Endothelial cell of umbilical vein (primary cell): ENCODE results near the gene LMO1. TPM values are rescaled to one million over a fixed set of nuclear protein-coding genes. Genes with fewer than 3 reads are reported as not detected.

ENCODE experiments used
- BruUV-seq: library from RNA; stranded (reverse); fragments of 400-500 nt; replicated peaks from 2 replicates; lab custom pipeline; 2021; lab: Mats Ljungman, UMichigan
- CTCF ChIA-PET: fragments of 300-600, 350-600 bp; sonication (Branson Sonifier 250); formaldehyde crosslinking; loops from one replicate; lab custom pipeline; 2021; ENCODE audit warnings: antibody characterized with exemption, inconsistent platforms; lab: Charles Lee
- POLR2A ChIA-PET: fragments of 300-600, 350-600 bp; sonication (Branson Sonifier 250); formaldehyde crosslinking; loops from one replicate; lab custom pipeline; 2021; ENCODE audit warnings: antibody characterized with exemption, inconsistent platforms; lab: Charles Lee
- DNase-seq: peaks from one replicate; pipeline ENCODE4 v3.0.0-alpha.2; 2011; ENCODE audit warnings: low read depth, low spot score
- FAIRE-seq: peaks from 2 replicates; lab custom pipeline; 2011; peaks lifted over from hg19 to GRCh38; lab: Jason Lieb, UNC
- H2AFZ ChIP-seq: 2 replicates; pipeline ENCODE4 v1.6.0; 2012; ENCODE audit warnings: low read depth, low read length, control low read depth, inconsistent platforms
- H3K27ac ChIP-seq: 2 replicates; pipeline ENCODE4 v1.5.1; 2011; ENCODE audit warnings: low read depth, mild to moderate bottlenecking, control low read depth, low read length, moderate library complexity; ENCODE audit not compliant: insufficient read depth
- H3K27me3 ChIP-seq, 2 experiments: 2 replicates each; pipeline versions ENCODE4 v1.6.0 to v1.6.1; 2011; ENCODE audit warnings: low read length in 2 of 2, mixed read lengths in 1 of 2; ENCODE audit not compliant: control insufficient read depth in 2 of 2, insufficient read depth in 2 of 2
- H3K36me3 ChIP-seq, 2 experiments: 2 replicates in 1 of 2; 3 replicates in 1 of 2; pipeline ENCODE4 v1.5.1; 2011; ENCODE audit warnings: low read length in 2 of 2, mild to moderate bottlenecking in 1 of 2, moderate library complexity in 1 of 2; ENCODE audit not compliant: control insufficient read depth in 2 of 2, insufficient read depth in 2 of 2; ENCODE audit errors: extremely low read depth in 1 of 2
- H3K4me1 ChIP-seq: 3 replicates; pipeline ENCODE4 v1.5.1; 2011; ENCODE audit warnings: mild to moderate bottlenecking, low read length; ENCODE audit not compliant: control insufficient read depth, insufficient read depth; ENCODE audit errors: extremely low read depth
- H3K4me2 ChIP-seq: 2 replicates; pipeline ENCODE4 v1.6.1; 2011; ENCODE audit warnings: low read length, control low read depth, mixed read lengths; ENCODE audit not compliant: insufficient read depth
- H3K4me3 ChIP-seq, 3 experiments: fragments of 200-600 bp in 1 of 3; sonication (generic), shearing (Covaris generic) in 1 of 3; replicated peaks in 1 of 3; 2 replicates each; pipeline ENCODE4 v1.5.1; 2011 to 2016; ENCODE audit warnings: control low read depth in 3 of 3, low read length in 3 of 3, mild to moderate bottlenecking in 2 of 3, inconsistent platforms in 1 of 3, low read depth in 1 of 3, moderate library complexity in 1 of 3; ENCODE audit not compliant: insufficient read depth in 1 of 3
- H3K79me2 ChIP-seq: 2 replicates; pipeline ENCODE4 v1.6.0; 2012; ENCODE audit warnings: low read length, inconsistent platforms; ENCODE audit not compliant: control insufficient read depth, insufficient read depth
- H3K9ac ChIP-seq: replicated peaks from 2 replicates; pipeline ENCODE3; 2011; ENCODE audit warnings: low read length, control low read depth; ENCODE audit not compliant: insufficient read depth; ENCODE audit errors: extremely low read depth
- H3K9me1 ChIP-seq: replicated peaks from 3 replicates; pipeline ENCODE4 v1.6.0; 2011; ENCODE audit warnings: mild to moderate bottlenecking, low read length; ENCODE audit not compliant: control insufficient read depth, insufficient read depth; ENCODE audit errors: extremely low read depth
- H3K9me3 ChIP-seq: replicated peaks from 2 replicates; pipeline ENCODE4 v1.5.1; 2012; ENCODE audit warnings: low read length, inconsistent platforms; ENCODE audit not compliant: control insufficient read depth, insufficient read depth
- H4K20me1 ChIP-seq: replicated peaks from 2 replicates; pipeline ENCODE3; 2011; ENCODE audit warnings: mild to moderate bottlenecking, low read length; ENCODE audit not compliant: control insufficient read depth, insufficient read depth; ENCODE audit errors: extremely low read depth
- EZH2 ChIP-seq: IDR thresholded peaks from 2 replicates; pipeline ENCODE4 v1.6.1; 2012; ENCODE audit warnings: borderline replicate concordance, low read depth, mild to moderate bottlenecking, moderate library complexity, low read length, inconsistent platforms; ENCODE audit not compliant: severe bottlenecking
- FOS ChIP-seq: IDR thresholded peaks from 2 replicates; pipeline ENCODE4 v1.6.1; 2011; ENCODE audit warnings: mild to moderate bottlenecking, low read length, moderate library complexity, borderline replicate concordance; ENCODE audit not compliant: insufficient read depth
- GATA2 ChIP-seq: IDR thresholded peaks from 2 replicates; pipeline ENCODE4 v1.7.0; 2011; ENCODE audit warnings: low read depth, mild to moderate bottlenecking, moderate library complexity, mixed read lengths, low read length; ENCODE audit not compliant: insufficient read length, insufficient read depth
- JUN ChIP-seq: IDR thresholded peaks from 2 replicates; pipeline ENCODE4 v1.6.1; 2011; ENCODE audit warnings: borderline replicate concordance, low read depth; ENCODE audit not compliant: insufficient read length, insufficient read depth
- MYC ChIP-seq: IDR thresholded peaks from one replicate; pipeline ENCODE4 v1.6.1; 2011; ENCODE audit warnings: mild to moderate bottlenecking, low read depth, low read length
- POLR2A ChIP-seq: IDR thresholded peaks from 2 replicates; pipeline ENCODE4 v1.6.1; 2012; ENCODE audit warnings: low read depth, mild to moderate bottlenecking, control low read depth, low read length
- POLR2AphosphoS5 ChIP-seq: IDR thresholded peaks from 2 replicates; pipeline ENCODE4 v1.6.1; 2012; ENCODE audit warnings: low read depth, mild to moderate bottlenecking, control low read depth, low read length, moderate library complexity; ENCODE audit not compliant: insufficient read depth
- dilution Hi-C: fragments of 300-500 bp; cut with MboI; formaldehyde crosslinking; loops from one replicate; pipeline ENCODE4 v1.15.0; 2019; ENCODE audit warnings: low sequenced_read_pairs; ENCODE audit not compliant: extremely low pct_ligation_motif_present
- intact Hi-C: fragments of 100-400 bp; cut with micrococcal nuclease; formaldehyde crosslinking; loops from one replicate; pipeline ENCODE4 v1.10.0; 2022
- polyA plus RNA-seq, 4 experiments: library from polyadenylated mRNA; depleted of rRNA in 3 of 4; stranded (reverse) in 3 of 4; unstranded in 1 of 4; fragments of >200 nt; gene quantifications; 2 replicates each; pipeline versions ENCODE4 v1.2.1 to v1.2.3, GENCODE V29; 2011 to 2012; ENCODE audit warnings: missing spikeins in 1 of 4
- total RNA-seq: library from RNA; stranded (reverse); gene quantifications from 2 replicates; pipeline ENCODE4 v1.2.3, GENCODE V29; 2021
- TF ChIP-seq, protein P1 (sequence below): IDR thresholded peaks from 2 replicates; pipeline ENCODE4 v1.6.1; 2011; ENCODE audit not compliant: insufficient read depth, insufficient read length

Gene LMO1
- total and polyA plus RNA-seq, 2 donors (not counting 3 experiments of a cell fraction or from before 2014, with no cell fraction given) = not detected

- Histone ChIP-seq H3K4me1 (peaks cover 6% of the 10 kb centered on the region), H3K9me3 (no peaks in the 10 kb centered on the region), H3K9ac (no peak overlapping the region), H3K27ac (no peak overlapping the region), H3K79me2 (no peaks in the 10 kb centered on the region), H3K4me3 (no peak overlapping the region), H4K20me1 (no peaks in the 10 kb centered on the region), H3K4me2 (no peak overlapping the region), H3K36me3 (no peaks in the 10 kb centered on the region), H3K27me3 (peaks cover 0 to 1% of the 10 kb centered on the region in 2 experiments), H3K9me1 (no peaks in the 10 kb centered on the region), H2AFZ (no peak overlapping the region)
- CTCF ChIA-PET = interaction anchor here (4.9 kb wide), 1 partner anchor 12 kb away, joined by 46 read pairs; the partner anchor contains the start of gene LMO1
- FAIRE-seq (no peak), DNase-seq (no peak)
- POLR2A ChIA-PET = no interaction called here
- TF ChIP-seq EZH2 (no peak), GATA2 (no peak), FOS (no peak), POLR2AphosphoS5 (no peak), JUN (no peak), POLR2A (no peak), MYC (no peak)
- TF ChIP-seq, protein P1, sequence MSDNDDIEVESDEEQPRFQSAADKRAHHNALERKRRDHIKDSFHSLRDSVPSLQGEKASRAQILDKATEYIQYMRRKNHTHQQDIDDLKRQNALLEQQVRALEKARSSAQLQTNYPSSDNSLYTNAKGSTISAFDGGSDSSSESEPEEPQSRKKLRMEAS = no peak
- BruUV-seq = no TSS peak
- intact Hi-C loops (no loop called here), dilution Hi-C loops (no loop called here)
These were observed 12.6 kb downstream of the LMO1 start for GRCh38 chr11:8250981-8251615.
